GM12878 (cell line): ENCODE data around the gene MUC20. TPM values are rescaled to one million over a fixed set of nuclear protein-coding genes. Genes with fewer than 3 reads are reported as not detected.

Experiments used
- ATAC-seq: fragments of 200-7000 bp; cut with Tn5 transposase; 3 replicates; pipeline ENCODE4 v1.9.1; 2020; ENCODE audit warnings: mild to moderate bottlenecking, moderate library complexity
- BruUV-seq: library from RNA; stranded (reverse); fragments of 400-500 nt; replicated peaks from 2 replicates; lab custom pipeline; 2021; lab: Mats Ljungman, UMichigan
- CTCF ChIA-PET: fragments of 300-600 bp; sonication (Branson Sonifier 250); formaldehyde crosslinking; extraction: SDS; loops from one replicate; lab custom pipeline; 2021; ENCODE audit warnings: inconsistent platforms; lab: Yijun Ruan, JAX
- POLR2A ChIA-PET: fragments of 350-600 bp; formaldehyde crosslinking; extraction: SDS; loops from one replicate; lab custom pipeline; 2021; ENCODE audit warnings: inconsistent platforms; lab: Charles Lee
- RAD21 ChIA-PET: fragments of 300-600 bp; sonication (Branson Sonifier 250); formaldehyde crosslinking; loops from one replicate; lab custom pipeline; 2023; ENCODE audit warnings: antibody characterized with exemption; ENCODE audit not compliant: unreplicated experiment; lab: Charles Lee
- SMC1A ChIA-PET: fragments of 300-600 bp; sonication (Branson Sonifier 250); formaldehyde crosslinking; loops from one replicate; lab custom pipeline; 2023; ENCODE audit not compliant: unreplicated experiment, uncharacterized antibody; lab: Charles Lee
- DNase-seq: peaks from one replicate; pipeline ENCODE4 v3.0.0-alpha.2; 2011; ENCODE audit warnings: low read depth, low spot score
- FAIRE-seq: peaks from 3 replicates; lab custom pipeline; 2011; peaks lifted over from hg19 to GRCh38; lab: Jason Lieb, UNC
- H2AFZ ChIP-seq: 2 replicates; pipeline ENCODE4 v1.6.0; 2011; ENCODE audit warnings: low read depth, low read length, control low read depth; ENCODE audit not compliant: control insufficient read depth
- H3K27ac ChIP-seq: 2 replicates; pipeline ENCODE4 v1.5.1; 2011; ENCODE audit warnings: control low read depth; ENCODE audit not compliant: control insufficient read depth, insufficient read depth
- H3K27me3 ChIP-seq, 2 experiments: replicated peaks in 1 of 2; 2 replicates each; pipeline versions ENCODE4 v1.6.0 to v1.6.1; 2011; ENCODE audit warnings: low read length in 1 of 2; ENCODE audit not compliant: control insufficient read depth in 2 of 2, insufficient read depth in 2 of 2
- H3K36me3 ChIP-seq, 2 experiments: 2 replicates each; pipeline ENCODE4 v1.5.1; 2011; ENCODE audit warnings: low read length in 1 of 2; ENCODE audit not compliant: control insufficient read depth in 2 of 2, insufficient read depth in 2 of 2
- H3K4me1 ChIP-seq: 2 replicates; pipeline ENCODE4 v1.6.1; 2011; ENCODE audit warnings: mild to moderate bottlenecking, low read length, moderate library complexity, mixed read lengths; ENCODE audit not compliant: control insufficient read depth, insufficient read depth
- H3K4me2 ChIP-seq: 2 replicates; pipeline ENCODE4 v1.6.0; 2011; ENCODE audit warnings: control low read depth; ENCODE audit not compliant: control insufficient read depth, insufficient read depth
- H3K4me3 ChIP-seq: fragments of 200-600 bp; sonication (generic); 2 replicates; pipeline ENCODE4 v1.5.1; 2016
- H3K79me2 ChIP-seq: 2 replicates; pipeline ENCODE4 v1.6.0; 2011; ENCODE audit warnings: low read length; ENCODE audit not compliant: control insufficient read depth, insufficient read depth
- H3K9ac ChIP-seq: 2 replicates; pipeline ENCODE4 v1.8.0; 2011; ENCODE audit warnings: low read length, control low read depth, mixed read lengths; ENCODE audit not compliant: control insufficient read depth, insufficient read depth
- H3K9me3 ChIP-seq: replicated peaks from 3 replicates; pipeline ENCODE4 v1.5.1; 2011; ENCODE audit warnings: mild to moderate bottlenecking, low read length; ENCODE audit not compliant: control insufficient read depth, insufficient read depth
- H4K20me1 ChIP-seq: 2 replicates; pipeline ENCODE4 v1.6.0; 2011; ENCODE audit not compliant: control insufficient read depth, insufficient read depth
- BACH1 ChIP-seq: fragments of 450-650 bp; IDR thresholded peaks from 2 replicates; pipeline ENCODE4 v1.6.1; 2017; ENCODE audit warnings: mild to moderate bottlenecking, borderline replicate concordance
- CHD1 ChIP-seq: IDR thresholded peaks from 2 replicates; pipeline ENCODE4 v1.6.1; 2012; ENCODE audit warnings: low read depth, low read length, improper control_type of control experiment
- CHD4 ChIP-seq: fragments of 200-600 bp; sonication (generic); IDR thresholded peaks from 2 replicates; pipeline ENCODE4 v1.6.1; 2016; ENCODE audit warnings: mild to moderate bottlenecking
- ETV6 ChIP-seq, 2 experiments: fragments of 450-650 bp in 1 of 2; IDR thresholded peaks in 1 of 2; conservative IDR thresholded peaks in 1 of 2; 2 replicates each; pipeline ENCODE4 v1.6.1; 2014; ENCODE audit warnings: antibody characterized with exemption in 1 of 2, borderline replicate concordance in 1 of 2, low read depth in 1 of 2, mild to moderate bottlenecking in 1 of 2, moderate library complexity in 1 of 2
- EZH2 ChIP-seq: IDR thresholded peaks from 2 replicates; pipeline ENCODE4 v1.6.1; 2012; ENCODE audit warnings: low read depth, mild to moderate bottlenecking, control low read depth, inconsistent platforms, low read length, borderline replicate concordance; ENCODE audit not compliant: control insufficient read depth
- MEF2B ChIP-seq: fragments of 450-650 bp; IDR thresholded peaks from 2 replicates; pipeline ENCODE4 v1.6.1; 2018; ENCODE audit warnings: mild to moderate bottlenecking, moderate library complexity; ENCODE audit not compliant: partially characterized antibody, poor library complexity, severe bottlenecking
- MYB ChIP-seq: fragments of 150-350 bp; IDR thresholded peaks from 2 replicates; pipeline ENCODE4 v1.6.1; 2014; ENCODE audit warnings: mild to moderate bottlenecking, low read depth, low read length, borderline replicate concordance
- MYC ChIP-seq: IDR thresholded peaks from 2 replicates; pipeline ENCODE4 v1.6.1; 2011; ENCODE audit warnings: mild to moderate bottlenecking, low read length, moderate library complexity, inconsistent platforms; ENCODE audit not compliant: insufficient read depth, insufficient replicate concordance, insufficient read length, severe bottlenecking
- SIN3A ChIP-seq: IDR thresholded peaks from 2 replicates; pipeline ENCODE4 v1.6.1; 2012; ENCODE audit warnings: low read depth, low read length, improper control_type of control experiment
- ZNF207 ChIP-seq: fragments of 450-650 bp; IDR thresholded peaks from 2 replicates; pipeline ENCODE4 v1.6.1; 2014; ENCODE audit warnings: antibody characterized with exemption, mild to moderate bottlenecking, borderline replicate concordance
- ZNF687 ChIP-seq: fragments of 450-650 bp; IDR thresholded peaks from 2 replicates; pipeline ENCODE4 v1.6.1; 2017; ENCODE audit warnings: mild to moderate bottlenecking, moderate library complexity
- WGBS: methylation state at CpG from one replicate; pipeline ENCODE4 v1.1.6; 2016; ENCODE audit warnings: low lambda C conversion rate; ENCODE audit not compliant: insufficient replicate concordance, insufficient coverage; ENCODE audit errors: missing lambda C conversion rate; 5-methylcytosine and 5-hydroxymethylcytosine counted together
- in situ Hi-C: fragments of 300-500 bp; cut with MboI; formaldehyde crosslinking; loops from 9 replicates; pipeline ENCODE4 v1.14.3; 2018; ENCODE audit warnings: mixed read lengths
- intact Hi-C: fragments of 100-400 bp; cut with micrococcal nuclease; formaldehyde crosslinking; loops from one replicate; pipeline ENCODE4 v1.14.2; 2022; ENCODE audit not compliant: unreplicated experiment
- polyA plus RNA-seq, 11 experiments: library from polyadenylated mRNA; depleted of rRNA in 4 of 11; unstranded in 6 of 11; stranded (reverse) in 5 of 11; fragments of >200 nt; fragmentation: Nextera tagmentation in 4 of 11; fragmentation: Illumina TruSeq in 1 of 11; extraction: Ambion mirVana in 4 of 11; extraction: Trizol in 1 of 11; gene quantifications; 1 replicate in 1 of 11; 2 replicates in 10 of 11; pipeline versions ENCODE4 v1.2.1 to v1.2.3, GENCODE V29; 2011 to 2016; ENCODE audit warnings: inconsistent platforms in 2 of 11, missing spikeins in 2 of 11, low read depth in 1 of 11
- total RNA-seq, 4 experiments: library from RNA; depleted of rRNA in 3 of 4; stranded (reverse); fragments of >200 nt in 3 of 4; fragmentation: Illumina TruSeq in 1 of 4; extraction: Trizol in 1 of 4; gene quantifications; 2 replicates each; pipeline versions ENCODE4 v1.2.1 to v1.2.3, GENCODE V29; 2013 to 2021

MUC20 gene
- total and polyA plus RNA-seq, 10 of the 15 experiments (the other 5 are each of a cell fraction or from before 2014, with no cell fraction given), result 0.04 to 0.46 (median 0.17) TPM; not detected in 3

GRCh38 chr3:195755791-195756676 lies 35.3 kb downstream of the MUC20 start (continued):
- no peak for TF ChIP-seq EZH2

DNA sequence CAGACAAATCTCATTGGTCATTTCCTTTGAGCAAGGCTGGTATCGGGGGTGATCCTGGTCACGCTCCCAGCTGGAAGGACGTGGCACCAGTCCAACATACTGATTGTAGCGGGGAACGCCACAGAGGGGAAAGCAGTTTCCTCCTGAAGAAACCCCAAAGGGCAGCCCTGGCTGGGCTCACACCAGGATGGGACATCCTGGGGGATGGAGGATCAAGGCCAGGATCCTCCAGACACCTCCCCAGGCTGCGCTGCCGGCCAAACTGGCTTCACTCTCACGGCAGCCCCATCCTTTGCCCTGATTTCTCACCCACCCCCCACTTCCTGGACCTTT lies 36.6 kb downstream of the MUC20 start:
- DNase-seq (no peak), FAIRE-seq (no peak), ATAC-seq (no peak)
- SMC1A ChIA-PET, result no interaction called here
- no peak for TF ChIP-seq BACH1
- no peak for TF ChIP-seq ETV6 (conservative IDR thresholded peaks at IDR 0.05 in 1 of 2, IDR thresholded peaks at IDR 0.05 in 1 of 2; ENCODE audit: borderline replicate concordance in 1 of 2, low read depth in 1 of 2)
- no peak for TF ChIP-seq ZNF687
- TF ChIP-seq CHD4, result no peak
- no peak for TF ChIP-seq ZNF207
- TF ChIP-seq MEF2B, result no peak
- no peak for TF ChIP-seq MYB
- TF ChIP-seq CHD1, result no peak
- TF ChIP-seq MYC, result no peak
- no peak for TF ChIP-seq SIN3A
- CTCF ChIA-PET, result no interaction called here
- Histone ChIP-seq H3K4me1 (no peaks in the 10 kb centered on the region), H3K4me2 (no peak overlapping the region), H3K9me3 (no peaks in the 10 kb centered on the region), H3K4me3 (no peak overlapping the region), H3K9ac (no peak overlapping the region), H4K20me1 (no peaks in the 10 kb centered on the region), H3K36me3 (no peaks in the 10 kb centered on the region), H3K79me2 (no peaks in the 10 kb centered on the region), H3K27me3 (no peaks in the 10 kb centered on the region; a peak in 3 of 4 replicates), H2AFZ (no peak overlapping the region), H3K27ac (no peak overlapping the region)
- WGBS, result 17% methylated on average over 8 of the region's 8 CpGs
- POLR2A ChIA-PET, result no interaction called here
- RAD21 ChIA-PET, result no interaction called here
- intact Hi-C loops (no loop called here), in situ Hi-C loops (loop anchor here (5.0 to 10.0 kb wide), 2 partner anchors 57 to 80 kb away; partner anchors contain the start of gene MUC4)
- no TSS peak for BruUV-seq
